Endothelial cell of umbilical vein (primary cell): ENCODE measurements around the gene KLHL26. TPM values are rescaled to one million over a fixed set of nuclear protein-coding genes. Genes with fewer than 3 reads are reported as not detected.

Source experiments
- BruUV-seq: library from RNA; stranded (reverse); fragments of 400-500 nt; replicated peaks from 2 replicates; lab custom pipeline; 2021; lab: Mats Ljungman, UMichigan
- CTCF ChIA-PET: fragments of 300-600, 350-600 bp; sonication (Branson Sonifier 250); formaldehyde crosslinking; loops from one replicate; lab custom pipeline; 2021; ENCODE audit warnings: antibody characterized with exemption, inconsistent platforms; lab: Charles Lee
- POLR2A ChIA-PET: fragments of 300-600, 350-600 bp; sonication (Branson Sonifier 250); formaldehyde crosslinking; loops from one replicate; lab custom pipeline; 2021; ENCODE audit warnings: antibody characterized with exemption, inconsistent platforms; lab: Charles Lee
- DNase-seq: peaks from one replicate; pipeline ENCODE4 v3.0.0-alpha.2; 2011; ENCODE audit warnings: low read depth, low spot score
- FAIRE-seq: peaks from 2 replicates; lab custom pipeline; 2011; peaks lifted over from hg19 to GRCh38; lab: Jason Lieb, UNC
- H2AFZ ChIP-seq: 2 replicates; pipeline ENCODE4 v1.6.0; 2012; ENCODE audit warnings: low read depth, low read length, control low read depth, inconsistent platforms
- H3K27ac ChIP-seq: 2 replicates; pipeline ENCODE4 v1.5.1; 2011; ENCODE audit warnings: low read depth, mild to moderate bottlenecking, control low read depth, low read length, moderate library complexity; ENCODE audit not compliant: insufficient read depth
- H3K27me3 ChIP-seq, 2 experiments: 2 replicates each; pipeline versions ENCODE4 v1.6.0 to v1.6.1; 2011; ENCODE audit warnings: low read length in 2 of 2, mixed read lengths in 1 of 2; ENCODE audit not compliant: control insufficient read depth in 2 of 2, insufficient read depth in 2 of 2
- H3K36me3 ChIP-seq, 2 experiments: 2 replicates in 1 of 2; 3 replicates in 1 of 2; pipeline ENCODE4 v1.5.1; 2011; ENCODE audit warnings: low read length in 2 of 2, mild to moderate bottlenecking in 1 of 2, moderate library complexity in 1 of 2; ENCODE audit not compliant: control insufficient read depth in 2 of 2, insufficient read depth in 2 of 2; ENCODE audit errors: extremely low read depth in 1 of 2
- H3K4me1 ChIP-seq: 3 replicates; pipeline ENCODE4 v1.5.1; 2011; ENCODE audit warnings: mild to moderate bottlenecking, low read length; ENCODE audit not compliant: control insufficient read depth, insufficient read depth; ENCODE audit errors: extremely low read depth
- H3K4me2 ChIP-seq: 2 replicates; pipeline ENCODE4 v1.6.1; 2011; ENCODE audit warnings: low read length, control low read depth, mixed read lengths; ENCODE audit not compliant: insufficient read depth
- H3K4me3 ChIP-seq, 3 experiments: fragments of 200-600 bp in 1 of 3; sonication (generic), shearing (Covaris generic) in 1 of 3; replicated peaks in 1 of 3; 2 replicates each; pipeline ENCODE4 v1.5.1; 2011 to 2016; ENCODE audit warnings: control low read depth in 3 of 3, low read length in 3 of 3, mild to moderate bottlenecking in 2 of 3, inconsistent platforms in 1 of 3, low read depth in 1 of 3, moderate library complexity in 1 of 3; ENCODE audit not compliant: insufficient read depth in 1 of 3
- H3K79me2 ChIP-seq: 2 replicates; pipeline ENCODE4 v1.6.0; 2012; ENCODE audit warnings: low read length, inconsistent platforms; ENCODE audit not compliant: control insufficient read depth, insufficient read depth
- H3K9ac ChIP-seq: replicated peaks from 2 replicates; pipeline ENCODE3; 2011; ENCODE audit warnings: low read length, control low read depth; ENCODE audit not compliant: insufficient read depth; ENCODE audit errors: extremely low read depth
- H3K9me1 ChIP-seq: replicated peaks from 3 replicates; pipeline ENCODE4 v1.6.0; 2011; ENCODE audit warnings: mild to moderate bottlenecking, low read length; ENCODE audit not compliant: control insufficient read depth, insufficient read depth; ENCODE audit errors: extremely low read depth
- H3K9me3 ChIP-seq: replicated peaks from 2 replicates; pipeline ENCODE4 v1.5.1; 2012; ENCODE audit warnings: low read length, inconsistent platforms; ENCODE audit not compliant: control insufficient read depth, insufficient read depth
- H4K20me1 ChIP-seq: replicated peaks from 2 replicates; pipeline ENCODE3; 2011; ENCODE audit warnings: mild to moderate bottlenecking, low read length; ENCODE audit not compliant: control insufficient read depth, insufficient read depth; ENCODE audit errors: extremely low read depth
- CTCF ChIP-seq, 2 donors: IDR thresholded peaks; 1 replicate in 1 of 2; 2 replicates in 1 of 2; pipeline ENCODE4 v1.5.1; 2011; ENCODE audit warnings: low read length in 2 of 2, mild to moderate bottlenecking in 2 of 2, moderate library complexity in 2 of 2, control low read depth in 1 of 2, inconsistent platforms in 1 of 2, low read depth in 1 of 2; ENCODE audit not compliant: insufficient read depth in 1 of 2; ENCODE audit errors: extremely low read depth in 1 of 2
- EZH2 ChIP-seq: IDR thresholded peaks from 2 replicates; pipeline ENCODE4 v1.6.1; 2012; ENCODE audit warnings: borderline replicate concordance, low read depth, mild to moderate bottlenecking, moderate library complexity, low read length, inconsistent platforms; ENCODE audit not compliant: severe bottlenecking
- FOS ChIP-seq: IDR thresholded peaks from 2 replicates; pipeline ENCODE4 v1.6.1; 2011; ENCODE audit warnings: mild to moderate bottlenecking, low read length, moderate library complexity, borderline replicate concordance; ENCODE audit not compliant: insufficient read depth
- GATA2 ChIP-seq: IDR thresholded peaks from 2 replicates; pipeline ENCODE4 v1.7.0; 2011; ENCODE audit warnings: low read depth, mild to moderate bottlenecking, moderate library complexity, mixed read lengths, low read length; ENCODE audit not compliant: insufficient read length, insufficient read depth
- JUN ChIP-seq: IDR thresholded peaks from 2 replicates; pipeline ENCODE4 v1.6.1; 2011; ENCODE audit warnings: borderline replicate concordance, low read depth; ENCODE audit not compliant: insufficient read length, insufficient read depth
- MAX ChIP-seq: IDR thresholded peaks from 2 replicates; pipeline ENCODE4 v1.6.1; 2011; ENCODE audit not compliant: insufficient read depth, insufficient read length
- MYC ChIP-seq: IDR thresholded peaks from one replicate; pipeline ENCODE4 v1.6.1; 2011; ENCODE audit warnings: mild to moderate bottlenecking, low read depth, low read length
- POLR2A ChIP-seq: IDR thresholded peaks from 2 replicates; pipeline ENCODE4 v1.6.1; 2012; ENCODE audit warnings: low read depth, mild to moderate bottlenecking, control low read depth, low read length
- POLR2AphosphoS5 ChIP-seq: IDR thresholded peaks from 2 replicates; pipeline ENCODE4 v1.6.1; 2012; ENCODE audit warnings: low read depth, mild to moderate bottlenecking, control low read depth, low read length, moderate library complexity; ENCODE audit not compliant: insufficient read depth
- dilution Hi-C: fragments of 300-500 bp; cut with MboI; formaldehyde crosslinking; loops from one replicate; pipeline ENCODE4 v1.15.0; 2019; ENCODE audit warnings: low sequenced_read_pairs; ENCODE audit not compliant: extremely low pct_ligation_motif_present
- intact Hi-C: fragments of 100-400 bp; cut with micrococcal nuclease; formaldehyde crosslinking; loops from one replicate; pipeline ENCODE4 v1.10.0; 2022
- polyA plus RNA-seq, 4 experiments: library from polyadenylated mRNA; depleted of rRNA in 3 of 4; stranded (reverse) in 3 of 4; unstranded in 1 of 4; fragments of >200 nt; gene quantifications; 2 replicates each; pipeline versions ENCODE4 v1.2.1 to v1.2.3, GENCODE V29; 2011 to 2012; ENCODE audit warnings: missing spikeins in 1 of 4
- total RNA-seq: library from RNA; stranded (reverse); gene quantifications from 2 replicates; pipeline ENCODE4 v1.2.3, GENCODE V29; 2021

Gene KLHL26
- total and polyA plus RNA-seq, 2 donors (not counting 3 experiments of a cell fraction or from before 2014, with no cell fraction given): 2.4 to 6.2 TPM

GRCh38 chr19:18699403-18700054 lies 62.7 kb downstream of the KLHL26 start:
- Histone ChIP-seq H3K9ac (no peak overlapping the region), H2AFZ (no peak overlapping the region), H3K79me2 (no peaks in the 10 kb centered on the region), H3K4me2 (no peak overlapping the region), H3K4me1 (peaks cover 3% of the 10 kb centered on the region), H3K27ac (no peak overlapping the region), H3K4me3 (no peak overlapping the region), H3K27me3 (no peaks in the 10 kb centered on the region), H3K9me1 (no peaks in the 10 kb centered on the region), H3K36me3 (no peaks in the 10 kb centered on the region), H4K20me1 (no peaks in the 10 kb centered on the region), H3K9me3 (no peaks in the 10 kb centered on the region)
- no peak for TF ChIP-seq EZH2
- no peak for TF ChIP-seq CTCF (IDR thresholded peaks at IDR 0.05; ENCODE audit: extremely low read depth in 1 of 2, insufficient read depth in 1 of 2, low read depth in 1 of 2, low read length in 2 of 2)
- no peak for TF ChIP-seq GATA2
- no peak for TF ChIP-seq FOS
- TF ChIP-seq POLR2AphosphoS5: no peak
- TF ChIP-seq MAX: no peak
- no peak for TF ChIP-seq MYC
- no peak for TF ChIP-seq JUN
- TF ChIP-seq POLR2A: no peak
- FAIRE-seq (no peak), DNase-seq (no peak)
- intact Hi-C loops: no loop called here
- dilution Hi-C loops: no loop called here
- BruUV-seq: no TSS peak
- POLR2A ChIA-PET: no interaction called here
- CTCF ChIA-PET: interaction anchor here (0.6 to 1.3 kb wide), 2 partner anchors 8 to 147 kb away, joined by 3 to 4 read pairs; no protein-coding TSS in a partner anchor
